Activated B cell treated with CpG ODN at 0.5 μM for 24 hours (primary cell): Measurements from ENCODE around the gene FNIP2. TPM values are rescaled to one million over a fixed set of nuclear protein-coding genes. Genes with fewer than 3 reads are reported as not detected.
"Not testable (repeated sequence)": the region's sequence is repeated elsewhere in the genome, so short reads cannot be mapped to it uniquely, and the experiment has no call there.

Experiments
- ATAC-seq: fragments of 200-7000 bp; cut with Tn5 transposase; one replicate; pipeline ENCODE4 v1.10.0; 2021; ENCODE audit warnings: low read depth, mild to moderate bottlenecking, moderate library complexity
- CTCF ChIA-PET: fragments of 350-600 bp; sonication (Branson Sonifier 250); formaldehyde crosslinking; loops from one replicate; lab custom pipeline; 2021; ENCODE audit warnings: antibody characterized with exemption; lab: Charles Lee
- POLR2A ChIA-PET: fragments of 350-600 bp; sonication (Branson Sonifier 250); formaldehyde crosslinking; loops from one replicate; lab custom pipeline; 2021; ENCODE audit warnings: antibody characterized with exemption; lab: Charles Lee
- DNase-seq: peaks from one replicate; pipeline ENCODE4 v3.0.0; 2022
- H3K27ac Mint-ChIP-seq: one replicate; pipeline ENCODE4 v1.8.0; 2020; ENCODE audit warnings: mixed read lengths
- H3K27me3 Mint-ChIP-seq: one replicate; pipeline ENCODE4 v1.8.0; 2021; ENCODE audit warnings: mixed read lengths
- H3K36me3 Mint-ChIP-seq: one replicate; pipeline ENCODE4 v1.8.0; 2021; ENCODE audit warnings: low read depth, mixed read lengths
- H3K4me1 Mint-ChIP-seq: one replicate; pipeline ENCODE4 v1.8.0; 2021; ENCODE audit warnings: mixed read lengths
- H3K4me3 Mint-ChIP-seq: one replicate; pipeline ENCODE4 v1.8.0; 2020; ENCODE audit warnings: mild to moderate bottlenecking, mixed read lengths
- H3K9me3 Mint-ChIP-seq: one replicate; pipeline ENCODE4 v1.8.0; 2020; ENCODE audit warnings: mixed read lengths
- intact Hi-C: fragments of 100-400 bp; cut with micrococcal nuclease; formaldehyde crosslinking; loops from one replicate; pipeline ENCODE4 v1.15.1; 2024
- total RNA-seq: library from RNA; stranded (reverse); gene quantifications from 2 replicates; pipeline ENCODE4 v1.2.3, GENCODE V29; 2022
- TF ChIP-seq, protein P1 (sequence below): fragments of 200-600 bp; IDR thresholded peaks from one replicate; pipeline ENCODE4 v1.8.0; 2022; ENCODE audit warnings: antibody characterized with exemption, mild to moderate bottlenecking

FNIP2 gene
- total RNA-seq, 1 donor from 2014 or later = not detected

DNA sequence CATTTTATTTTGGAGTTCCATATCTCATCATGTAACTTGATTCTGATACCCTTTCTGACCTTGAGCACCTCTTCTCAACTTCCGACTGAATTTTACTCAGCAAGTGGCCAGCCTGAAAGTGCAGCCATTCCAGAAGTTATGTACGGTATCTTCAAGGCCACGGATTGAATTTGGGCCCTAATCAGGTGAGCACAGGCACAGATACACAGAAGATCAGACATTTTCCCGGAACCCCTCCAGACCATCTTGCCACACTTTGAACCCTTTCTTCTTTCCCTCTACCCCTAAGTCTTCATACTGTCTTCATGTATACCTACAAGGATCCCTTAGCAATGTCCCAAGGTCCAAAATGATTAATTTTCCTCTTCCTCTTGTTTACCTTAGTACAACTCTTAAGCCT is 108.2 kb downstream of the FNIP2 start:
- no peaks in the 10 kb centered on the region for H3K9me3 Mint-ChIP-seq
- no peak overlapping the region for H3K27ac Mint-ChIP-seq
- POLR2A ChIA-PET = no interaction called here
- DNase-seq = no peak
- no peak overlapping the region for H3K4me3 Mint-ChIP-seq
- no peaks in the 10 kb centered on the region for H3K36me3 Mint-ChIP-seq
- ATAC-seq = no peak
- H3K4me1 Mint-ChIP-seq = no peaks in the 10 kb centered on the region
- intact Hi-C loops = no loop called here
- CTCF ChIA-PET = no interaction called here
- TF ChIP-seq, protein P1, sequence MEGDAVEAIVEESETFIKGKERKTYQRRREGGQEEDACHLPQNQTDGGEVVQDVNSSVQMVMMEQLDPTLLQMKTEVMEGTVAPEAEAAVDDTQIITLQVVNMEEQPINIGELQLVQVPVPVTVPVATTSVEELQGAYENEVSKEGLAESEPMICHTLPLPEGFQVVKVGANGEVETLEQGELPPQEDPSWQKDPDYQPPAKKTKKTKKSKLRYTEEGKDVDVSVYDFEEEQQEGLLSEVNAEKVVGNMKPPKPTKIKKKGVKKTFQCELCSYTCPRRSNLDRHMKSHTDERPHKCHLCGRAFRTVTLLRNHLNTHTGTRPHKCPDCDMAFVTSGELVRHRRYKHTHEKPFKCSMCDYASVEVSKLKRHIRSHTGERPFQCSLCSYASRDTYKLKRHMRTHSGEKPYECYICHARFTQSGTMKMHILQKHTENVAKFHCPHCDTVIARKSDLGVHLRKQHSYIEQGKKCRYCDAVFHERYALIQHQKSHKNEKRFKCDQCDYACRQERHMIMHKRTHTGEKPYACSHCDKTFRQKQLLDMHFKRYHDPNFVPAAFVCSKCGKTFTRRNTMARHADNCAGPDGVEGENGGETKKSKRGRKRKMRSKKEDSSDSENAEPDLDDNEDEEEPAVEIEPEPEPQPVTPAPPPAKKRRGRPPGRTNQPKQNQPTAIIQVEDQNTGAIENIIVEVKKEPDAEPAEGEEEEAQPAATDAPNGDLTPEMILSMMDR = no peak
- peaks cover 10% of the 10 kb centered on the region for H3K27me3 Mint-ChIP-seq

DNA sequence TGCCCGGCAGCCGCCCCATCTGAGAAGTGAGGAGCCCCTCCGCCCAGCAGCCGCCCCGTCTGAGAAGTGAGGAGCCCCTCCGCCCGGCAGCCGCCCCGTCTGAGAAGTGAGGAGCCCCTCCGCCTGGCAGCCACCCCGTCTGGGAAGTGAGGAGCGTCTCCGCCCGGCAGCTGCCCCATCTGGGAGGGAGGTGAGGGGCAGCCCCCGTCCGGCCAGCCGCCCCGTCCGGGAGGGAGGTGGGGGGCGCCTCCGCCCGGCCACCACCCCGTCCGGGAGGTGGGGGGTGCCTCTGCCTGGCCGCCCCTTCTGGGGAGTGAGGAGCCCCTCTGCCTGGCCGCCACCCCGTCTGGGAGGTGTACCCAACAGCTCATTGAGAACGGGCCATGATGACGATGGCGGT is 113.3 kb downstream of the FNIP2 start:
- H3K27me3 Mint-ChIP-seq, H3K27ac Mint-ChIP-seq, H3K9me3 Mint-ChIP-seq, H3K4me3 Mint-ChIP-seq, intact Hi-C loops, DNase-seq, ATAC-seq, CTCF ChIA-PET, H3K4me1 Mint-ChIP-seq, H3K36me3 Mint-ChIP-seq, POLR2A ChIA-PET: not testable (repeated sequence)

DNA sequence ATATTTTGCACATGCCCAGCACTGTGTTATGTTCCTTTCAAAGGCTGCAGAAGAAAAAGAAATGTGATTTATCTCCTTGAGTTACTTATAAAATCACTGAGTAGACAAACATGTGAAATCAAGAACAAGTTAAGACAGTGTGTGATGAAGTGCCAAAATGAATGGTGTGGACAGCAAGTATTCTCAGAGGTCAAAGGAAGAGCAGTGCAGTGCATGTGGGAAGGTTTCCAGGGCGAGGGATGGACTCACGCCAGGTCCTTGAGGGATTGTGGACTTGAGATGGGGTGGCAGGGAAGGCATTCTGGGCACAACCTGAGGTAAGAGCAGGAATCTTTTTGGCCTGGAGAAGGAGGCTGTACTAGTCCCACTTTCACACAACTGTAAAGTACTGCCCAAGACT is 115.5 kb downstream of the FNIP2 start:
- intact Hi-C loops = no loop called here
- POLR2A ChIA-PET = no interaction called here
- ATAC-seq (no peak), DNase-seq (no peak)
- Mint-ChIP-seq H3K4me3 (no peak overlapping the region), H3K9me3 (no peaks in the 10 kb centered on the region), H3K4me1 (no peaks in the 10 kb centered on the region), H3K27me3 (peaks cover 4% of the 10 kb centered on the region), H3K36me3 (no peaks in the 10 kb centered on the region), H3K27ac (no peak overlapping the region)
- CTCF ChIA-PET = no interaction called here
- TF ChIP-seq, protein P1 = no peak

DNA sequence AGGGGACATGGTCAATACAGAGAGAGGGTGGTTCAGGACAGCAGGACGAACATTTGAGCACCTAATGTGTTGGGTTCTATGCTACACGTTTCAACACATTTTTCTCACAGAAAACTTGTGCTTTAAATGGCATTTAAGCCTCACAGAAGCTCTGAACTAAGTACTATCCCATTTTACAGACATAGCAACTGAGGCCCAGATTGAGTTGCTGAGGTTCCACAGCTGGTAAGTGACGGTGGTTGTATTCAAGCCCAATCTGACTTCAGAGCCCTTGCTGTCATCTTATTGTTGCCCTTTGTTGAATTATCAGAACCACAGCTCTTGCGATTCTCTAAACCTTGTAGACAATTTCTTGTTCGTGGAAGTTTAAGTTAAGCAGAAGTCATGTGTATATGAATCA is 116.7 kb downstream of the FNIP2 start:
- no peak for DNase-seq
- Mint-ChIP-seq H3K4me1 (no peaks in the 10 kb centered on the region), H3K4me3 (no peak overlapping the region), H3K9me3 (no peaks in the 10 kb centered on the region), H3K36me3 (no peaks in the 10 kb centered on the region), H3K27me3 (peaks cover 6% of the 10 kb centered on the region), H3K27ac (no peak overlapping the region)
- TF ChIP-seq, protein P1 = no peak
- intact Hi-C loops = no loop called here
- CTCF ChIA-PET = no interaction called here
- POLR2A ChIA-PET = no interaction called here
- ATAC-seq = no peak

DNA sequence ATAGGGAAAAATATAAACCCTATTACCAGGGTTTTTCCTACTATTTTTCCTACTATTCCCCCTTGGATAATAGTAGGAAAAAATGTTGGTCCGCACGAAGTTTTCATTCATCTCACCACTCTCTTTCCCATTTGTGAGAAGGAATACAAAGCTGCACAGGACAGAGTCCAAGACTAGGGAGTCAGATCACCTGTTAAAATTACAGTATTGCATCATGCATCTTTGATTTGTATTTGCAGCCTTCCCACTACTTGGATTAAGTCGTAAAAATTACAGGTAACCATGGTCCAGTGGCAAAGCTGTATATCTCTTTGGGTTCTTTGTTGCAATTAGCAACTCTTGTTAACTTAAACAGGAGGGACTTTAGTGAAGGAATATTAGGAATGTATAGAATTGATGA is 121.5 kb downstream of the FNIP2 start:
- CTCF ChIA-PET = no interaction called here
- Mint-ChIP-seq H3K36me3 (no peaks in the 10 kb centered on the region), H3K4me1 (no peaks in the 10 kb centered on the region), H3K27me3 (peaks cover 3% of the 10 kb centered on the region), H3K27ac (no peak overlapping the region), H3K9me3 (no peaks in the 10 kb centered on the region), H3K4me3 (no peak overlapping the region)
- TF ChIP-seq, protein P1 = no peak
- POLR2A ChIA-PET = no interaction called here
- intact Hi-C loops = no loop called here
- no peak for DNase-seq
- ATAC-seq = no peak

DNA sequence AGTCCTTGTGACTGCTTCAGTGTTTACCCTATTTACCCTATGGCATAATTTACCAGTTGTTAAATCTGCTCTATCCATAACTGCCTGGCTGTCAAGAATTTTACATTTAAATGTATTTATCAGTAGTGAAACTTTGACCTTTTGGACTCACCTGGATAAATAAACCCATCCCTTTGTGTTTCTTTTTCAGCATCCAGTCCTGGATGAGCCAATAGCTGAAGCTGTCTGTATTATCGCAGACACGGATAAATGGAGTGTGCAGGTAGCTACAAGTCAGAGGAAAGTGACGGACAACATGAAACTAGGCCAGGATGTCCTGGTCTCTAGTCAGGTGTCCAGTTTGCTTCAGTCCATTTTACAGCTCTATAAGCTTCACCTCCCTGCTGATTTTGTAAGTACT is 122.4 kb downstream of the FNIP2 start:
- H3K4me3 Mint-ChIP-seq = no peak overlapping the region
- intact Hi-C loops = no loop called here
- H3K9me3 Mint-ChIP-seq = no peaks in the 10 kb centered on the region
- no peak overlapping the region for H3K27ac Mint-ChIP-seq
- TF ChIP-seq, protein P1 = no peak
- peaks cover 3% of the 10 kb centered on the region for H3K27me3 Mint-ChIP-seq
- no peak for ATAC-seq
- H3K36me3 Mint-ChIP-seq = no peaks in the 10 kb centered on the region
- ChIA-PET POLR2A (no interaction called here), CTCF (no interaction called here)
- no peaks in the 10 kb centered on the region for H3K4me1 Mint-ChIP-seq
- DNase-seq = no peak
